DOHH2 (cell line): Measurements from ENCODE around the gene GJA1.

Experiments used
- CTCF ChIP-seq: fragments of 200-600 bp; sonication (generic); IDR thresholded peaks from one replicate; pipeline ENCODE4 v1.5.1; 2014; ENCODE audit warnings: antibody characterized with exemption, mild to moderate bottlenecking, low read depth, low read length; ENCODE audit not compliant: poor library complexity, severe bottlenecking
- EZH2phosphoT487 ChIP-seq: fragments of 200-600 bp; sonication (generic); IDR thresholded peaks from 2 replicates; pipeline ENCODE4 v1.6.1; 2017; ENCODE audit warnings: borderline replicate concordance, mild to moderate bottlenecking, antibody characterized with exemption, low read length, moderate library complexity, mixed read lengths

GRCh38 chr6:121497970-121498375 lies 62.5 kb downstream of the GJA1 start:
- no peak for TF ChIP-seq CTCF
- no peak for TF ChIP-seq EZH2phosphoT487
